ENCODE results near the gene PALLD.

The PALLD gene

GRCh38 chr4:168734703-168735678 lies 238.1 kb downstream of the PALLD start:
- no peak for DNase-seq (ENCODE audit: low read depth)

DNA sequence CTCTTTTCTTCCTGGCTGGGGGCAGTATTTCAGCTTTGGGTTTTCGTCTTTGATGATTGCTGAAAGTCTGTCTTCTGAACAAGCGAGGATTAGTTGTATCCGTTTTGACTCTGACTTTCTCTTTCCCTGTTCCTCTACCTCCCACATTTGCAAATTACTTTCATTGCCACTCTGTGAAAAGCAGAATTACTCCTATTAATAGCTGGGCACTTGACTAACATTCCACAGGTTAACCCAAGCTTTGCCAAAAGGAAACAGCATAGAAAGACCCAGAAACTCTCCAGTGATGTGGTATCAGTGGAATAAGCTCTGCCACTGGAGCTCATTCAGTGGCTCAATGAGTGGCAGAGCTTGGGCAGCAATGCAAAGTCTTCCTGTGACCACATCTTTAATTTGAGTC lies 238.9 kb downstream of the PALLD start:
- no peak for DNase-seq (ENCODE audit: low read depth)

GRCh38 chr4:168736860-168737805 lies 240.3 kb downstream of the PALLD start:
- DNase-seq (ENCODE audit: low read depth) = no peak

GRCh38 chr4:168737806-168738172 lies 240.9 kb downstream of the PALLD start:
- DNase-seq (ENCODE audit: low read depth) = no peak

- no peak for DNase-seq (ENCODE audit: low read depth)
Observed at GRCh38 chr4:168739886-168740285, 243.0 kb downstream of the PALLD start.

GRCh38 chr4:168740691-168741090 lies 243.8 kb downstream of the PALLD start:
- DNase-seq (ENCODE audit: low read depth) = no peak

DNA sequence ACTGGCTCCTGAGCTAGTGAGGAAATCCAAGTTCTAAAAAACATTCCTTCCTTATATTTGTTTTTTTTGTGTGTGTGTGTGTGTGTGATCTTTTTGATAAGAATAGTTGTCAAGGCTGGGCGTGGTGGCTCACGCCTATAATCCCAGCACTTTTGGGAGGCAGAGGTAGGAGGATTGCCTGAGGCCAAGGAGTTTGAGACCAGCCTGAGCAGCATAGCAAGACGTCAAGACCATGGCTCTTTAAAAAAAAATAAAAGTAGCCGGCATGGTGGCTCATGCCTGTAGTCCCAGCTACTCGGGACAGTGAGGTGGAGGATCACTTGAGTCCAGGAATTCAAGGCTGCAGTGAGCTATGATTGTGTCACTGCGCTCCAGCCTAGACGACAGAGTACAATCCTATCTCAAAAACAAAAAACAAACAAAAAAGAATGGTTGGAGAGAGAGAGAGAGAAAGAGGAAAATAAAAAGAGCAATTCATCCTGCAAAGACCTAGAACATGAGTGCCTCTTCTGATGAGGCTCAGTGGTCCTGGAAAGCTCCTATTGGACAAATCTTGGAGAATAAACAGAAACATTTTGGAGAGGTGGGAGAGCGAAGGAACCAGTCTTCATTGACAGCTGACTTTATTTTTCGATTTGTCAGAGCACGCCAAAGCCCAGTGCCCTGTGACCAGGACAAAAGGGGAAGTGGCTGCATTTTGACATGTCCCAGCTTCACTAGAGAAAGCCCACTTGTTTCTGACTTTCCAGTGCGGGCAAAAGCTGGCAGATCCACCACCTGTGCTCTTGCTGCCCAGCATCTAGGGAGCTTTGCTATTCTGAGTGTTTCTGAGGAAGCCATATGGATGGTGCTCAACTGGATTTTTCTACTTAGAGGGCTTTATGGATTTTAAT lies 244.7 kb downstream of the PALLD start:
- DNase-seq (ENCODE audit: low read depth) = no peak

- DNase-seq (ENCODE audit: low read depth) = no peak
Observed at GRCh38 chr4:168743131-168743530, 246.3 kb downstream of the PALLD start.

GRCh38 chr4:168743601-168744000 lies 246.7 kb downstream of the PALLD start:
- DNase-seq (ENCODE audit: low read depth) = no peak

DNA sequence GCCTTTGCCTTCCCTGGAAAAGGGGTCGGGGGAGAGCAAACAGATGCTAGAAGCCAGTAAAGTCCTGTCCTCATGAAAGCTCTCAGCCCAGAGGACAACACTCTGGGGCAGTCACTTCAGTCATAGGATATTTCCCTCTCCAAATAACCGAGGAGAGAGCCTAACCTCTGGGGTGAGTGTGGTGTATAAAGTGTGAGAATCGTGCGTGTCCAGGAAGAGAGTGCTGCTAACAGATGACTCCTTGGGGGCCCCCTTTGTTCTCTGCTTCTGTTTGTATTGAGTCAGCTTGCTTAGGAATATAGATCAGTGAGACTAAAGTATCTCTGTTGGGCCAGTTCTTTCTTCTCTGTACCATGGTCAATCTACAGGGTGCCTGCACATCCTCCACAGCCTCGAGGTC lies 247.2 kb downstream of the PALLD start:
- DNase-seq (ENCODE audit: low read depth) = no peak

DNA sequence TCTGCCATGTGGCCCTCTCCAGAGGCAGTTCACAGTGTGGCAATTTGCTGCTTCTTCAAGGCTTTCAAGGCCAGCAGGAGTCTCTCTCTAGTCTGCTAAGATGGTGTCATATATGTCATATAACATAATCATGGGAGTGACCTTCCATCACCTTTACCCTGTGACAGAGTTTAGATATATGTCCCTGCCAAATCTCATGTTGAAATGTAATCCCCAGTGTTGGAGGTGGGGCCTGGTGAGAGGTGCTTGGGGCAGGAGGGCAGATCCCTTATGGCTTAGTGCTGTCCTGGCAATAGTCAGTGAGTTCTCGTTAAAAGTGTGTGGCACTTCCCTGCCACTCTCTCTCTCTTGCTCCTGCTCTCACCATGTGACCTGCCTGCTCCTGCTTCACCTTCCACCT lies 252.0 kb downstream of the PALLD start:
- no peak for DNase-seq (ENCODE audit: low read depth)

- DNase-seq (ENCODE audit: low read depth) = no peak
Observed at GRCh38 chr4:168751263-168752225, 254.7 kb downstream of the PALLD start.

DNA sequence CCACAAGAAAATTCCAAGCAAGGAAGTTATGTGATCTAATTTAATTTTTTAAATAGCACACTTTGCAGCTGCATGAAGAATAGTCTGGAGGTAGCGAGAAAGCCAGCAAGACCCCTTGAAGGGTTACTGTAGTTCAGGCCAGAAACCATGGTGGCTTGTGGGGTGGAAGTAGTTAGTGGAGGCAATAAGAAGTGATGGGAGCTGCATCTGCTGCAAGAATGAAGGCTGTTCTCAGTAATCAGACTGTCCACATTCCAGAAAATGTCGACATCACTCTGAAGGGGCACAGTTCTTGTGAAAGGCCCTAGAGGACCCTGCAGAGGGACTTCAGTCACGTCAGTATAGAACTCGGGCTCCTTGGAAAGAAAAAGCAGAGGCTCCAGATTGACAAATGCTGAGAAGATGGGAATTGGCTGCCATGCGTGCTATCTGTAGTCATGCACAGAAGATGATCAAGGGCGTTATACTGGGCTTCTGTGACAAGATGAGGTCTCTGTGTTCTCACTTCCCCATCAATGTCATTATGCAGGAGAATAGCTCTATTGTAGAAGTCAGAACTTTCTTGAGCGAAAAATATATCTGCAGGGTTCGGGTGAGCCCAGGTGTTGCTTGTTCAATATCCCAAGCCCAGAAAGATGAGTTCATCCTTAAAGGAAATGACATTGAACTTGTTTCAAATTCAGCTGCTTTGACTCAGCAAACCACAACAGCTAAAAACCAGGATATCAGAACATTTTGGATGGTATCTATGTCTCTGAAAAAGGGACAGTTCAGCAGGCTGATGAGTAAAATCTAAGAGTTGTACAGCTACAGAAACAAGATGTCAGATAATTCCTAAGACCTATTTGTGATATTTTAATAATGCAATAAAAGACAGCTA lies 259.0 kb downstream of the PALLD start:
- no peak for DNase-seq (ENCODE audit: low read depth)

DNA sequence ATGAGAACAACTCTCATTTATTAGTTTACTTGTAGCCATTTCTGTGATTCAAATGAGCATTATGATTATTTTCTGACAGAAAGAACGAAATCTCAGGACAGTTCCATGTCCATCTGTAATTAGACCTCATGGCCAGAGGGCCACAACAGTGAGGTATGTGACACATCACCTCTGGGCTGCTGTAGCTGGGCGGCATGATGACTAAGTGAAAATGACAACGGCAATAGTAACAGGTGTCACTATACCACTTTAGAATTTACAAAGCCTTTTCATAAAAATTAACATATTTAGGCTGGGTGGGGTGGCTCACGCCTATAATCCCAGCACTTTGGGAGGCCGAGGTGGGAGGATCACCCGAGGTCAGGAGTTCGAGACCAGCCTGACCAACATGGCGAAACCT lies 260.6 kb downstream of the PALLD start:
- DNase-seq (ENCODE audit: low read depth) = no peak

DNA sequence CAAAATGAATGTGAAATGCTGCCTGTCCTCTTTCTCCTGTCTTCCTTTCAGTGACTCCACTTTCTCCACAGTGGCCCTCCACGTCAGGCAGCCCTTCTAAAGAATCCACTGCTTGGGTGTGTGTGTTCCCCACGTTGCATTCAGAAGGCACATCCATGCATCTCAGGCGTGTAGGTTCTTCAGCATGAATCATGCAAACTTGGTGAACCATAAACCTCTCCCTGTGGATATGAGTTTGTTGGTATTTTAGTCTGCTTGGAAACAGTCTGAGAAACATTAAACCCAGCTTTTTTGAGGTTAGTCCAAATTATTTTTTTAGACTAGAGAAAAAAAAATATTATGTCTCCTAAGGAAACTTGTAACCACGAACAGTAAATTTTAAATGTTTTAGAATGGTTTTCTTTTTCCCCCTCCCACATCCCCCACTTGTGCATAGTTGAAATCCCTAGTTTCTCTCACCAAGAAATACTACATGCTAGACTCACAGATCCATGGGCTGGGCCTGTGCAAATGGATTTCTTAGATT lies 261.6 kb downstream of the PALLD start:
- no peak for DNase-seq (ENCODE audit: low read depth)

DNA sequence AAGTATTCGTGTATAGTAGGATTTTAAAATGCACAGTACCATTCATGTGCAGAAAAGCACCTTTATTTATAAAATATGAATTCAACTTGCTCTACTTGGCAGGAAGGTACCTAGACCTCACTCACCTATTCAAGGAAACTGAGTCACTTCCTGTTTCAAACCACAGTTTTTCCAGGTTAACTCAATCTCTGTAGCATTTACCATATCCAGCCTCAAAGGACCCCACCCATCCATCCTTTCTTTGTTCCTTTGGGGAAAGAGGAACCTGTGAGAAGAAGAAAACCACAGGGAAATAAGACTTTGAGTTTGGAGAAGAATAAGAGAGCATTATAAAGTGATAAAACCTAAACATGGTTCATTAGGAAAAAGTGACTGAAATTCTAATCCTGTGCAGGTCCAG lies 262.5 kb downstream of the PALLD start:
- no peak for DNase-seq (ENCODE audit: low read depth)

DNA sequence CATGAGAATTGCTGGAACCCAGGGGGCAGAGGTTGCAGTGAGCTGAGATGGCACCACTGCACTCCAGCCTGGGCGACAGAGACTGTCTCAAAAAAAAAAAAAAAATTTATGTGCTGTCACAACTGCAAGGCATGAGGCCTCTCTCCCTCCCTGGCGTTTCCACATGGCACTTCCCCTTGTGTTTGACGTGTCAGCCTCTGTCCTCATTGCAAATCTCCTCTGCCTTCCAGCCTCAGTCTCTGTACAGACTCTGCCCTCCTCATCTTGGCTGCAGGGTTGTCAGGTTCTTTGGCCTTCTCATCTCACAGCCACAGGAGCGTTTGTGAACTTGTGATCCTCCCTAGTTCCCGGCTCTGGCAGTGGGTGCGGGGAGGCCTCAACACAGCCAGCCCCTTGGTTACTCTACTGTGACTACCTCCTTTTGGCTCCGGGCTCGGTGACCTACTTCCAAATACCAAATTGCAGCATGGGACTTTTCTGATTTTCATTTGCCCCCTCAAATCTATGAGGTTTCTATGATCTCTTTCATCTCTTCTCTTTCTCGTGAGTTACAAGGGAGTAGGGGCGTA lies 263.2 kb downstream of the PALLD start:
- no peak for DNase-seq (ENCODE audit: low read depth)

GRCh38 chr4:168761066-168761465 lies 264.2 kb downstream of the PALLD start:
- DNase-seq (ENCODE audit: low read depth) = no peak

DNA sequence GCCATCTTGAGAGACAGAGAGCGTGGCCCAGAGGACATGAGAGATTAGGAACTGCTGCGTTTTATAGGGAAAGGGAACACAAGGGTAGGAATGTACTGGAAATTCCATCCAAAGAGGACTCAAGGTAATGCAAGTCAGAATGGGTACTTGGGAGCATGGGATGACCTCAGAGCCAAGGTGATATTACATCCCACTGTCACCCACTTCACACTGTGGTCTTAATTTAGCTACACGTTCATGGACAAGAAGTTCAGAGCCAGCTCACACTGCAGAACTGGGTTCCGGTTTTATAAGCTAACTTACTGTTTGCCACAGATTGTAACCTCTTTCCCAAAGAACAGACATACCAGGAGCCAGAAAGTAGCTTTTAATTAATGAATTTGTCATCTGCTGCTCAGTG lies 268.5 kb downstream of the PALLD start:
- DNase-seq (ENCODE audit: low read depth) = no peak

Measured in HS-27A (cell line).